HG03439 (cell line): ENCODE data around the gene WAPL.

Source experiments
- ATAC-seq: cut with Tn5 transposase; IDR thresholded peaks from one replicate; pipeline ENCODE4 v1.9.1; 2021; ENCODE audit warnings: mild to moderate bottlenecking, moderate library complexity; ENCODE audit not compliant: unreplicated experiment

WAPL gene

DNA sequence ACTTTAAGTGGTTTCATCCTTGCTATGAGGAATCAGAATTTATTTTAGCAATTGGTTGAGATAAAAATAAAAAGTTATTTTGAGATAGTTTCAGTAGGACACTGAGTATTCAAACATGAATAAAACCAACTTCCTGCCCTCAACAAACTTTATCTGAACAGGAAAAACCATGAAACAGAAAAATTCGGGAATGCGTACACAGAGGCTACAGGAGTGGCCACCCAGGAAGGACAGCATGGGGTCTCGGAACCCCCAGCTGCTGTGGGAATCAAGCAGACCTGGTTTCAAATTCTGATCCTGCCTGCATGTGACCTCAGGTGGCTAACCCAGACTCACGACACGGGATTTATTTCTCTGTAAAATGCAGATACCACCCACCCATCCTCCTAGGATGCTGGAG lies 106.0 kb downstream of the WAPL start:
- ATAC-seq = no peak

DNA sequence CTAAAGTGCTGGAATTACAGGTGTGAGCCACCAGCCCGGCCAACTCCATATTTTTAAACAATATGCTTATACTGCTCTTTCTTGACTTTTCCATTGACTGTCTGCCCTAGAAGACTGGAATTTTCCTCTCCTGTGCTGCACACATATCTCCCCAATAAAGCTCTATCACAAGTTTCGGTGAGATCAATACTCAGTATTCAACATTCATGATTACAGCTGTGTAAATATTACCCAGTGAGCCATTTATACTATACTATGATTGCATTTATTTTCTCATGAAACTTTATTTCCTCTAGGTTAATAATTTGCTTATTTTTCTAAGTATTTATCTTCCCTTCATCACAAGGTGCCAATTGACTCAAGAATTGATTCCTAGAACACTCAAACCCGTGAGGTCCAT lies 106.5 kb downstream of the WAPL start:
- no peak for ATAC-seq

DNA sequence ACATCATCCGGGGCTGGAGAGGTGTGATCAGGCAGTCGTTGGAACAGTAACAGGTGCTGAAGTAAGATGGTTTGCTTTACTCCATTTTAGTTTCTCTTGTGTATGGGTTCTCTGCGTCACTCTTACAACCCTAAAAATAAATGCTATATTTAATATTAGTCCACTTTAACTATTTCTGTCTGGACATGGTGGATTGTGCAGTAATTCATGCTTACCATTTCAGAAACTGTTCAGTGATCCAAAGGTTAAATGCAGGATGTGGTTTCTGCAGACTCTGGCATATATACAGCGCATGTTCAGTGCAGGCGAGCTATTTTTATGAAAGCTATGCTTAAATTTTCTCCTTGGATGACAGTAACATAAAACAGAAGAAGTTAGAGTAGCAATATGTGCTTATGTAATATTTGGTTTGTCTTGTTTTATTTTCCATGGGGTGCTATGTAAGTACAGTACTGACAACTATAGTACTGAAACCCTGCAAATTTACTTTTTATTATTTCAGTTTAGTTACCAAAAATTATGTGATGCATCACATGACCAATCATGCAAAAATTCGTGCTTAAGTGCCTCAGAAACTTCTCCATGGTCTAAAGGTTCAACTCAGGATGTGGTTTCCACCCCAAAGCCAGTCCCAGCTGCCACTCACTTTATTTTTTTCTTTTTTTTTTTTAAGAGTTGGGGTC lies 108.4 kb downstream of the WAPL start:
- ATAC-seq = peak; percentile 50

DNA sequence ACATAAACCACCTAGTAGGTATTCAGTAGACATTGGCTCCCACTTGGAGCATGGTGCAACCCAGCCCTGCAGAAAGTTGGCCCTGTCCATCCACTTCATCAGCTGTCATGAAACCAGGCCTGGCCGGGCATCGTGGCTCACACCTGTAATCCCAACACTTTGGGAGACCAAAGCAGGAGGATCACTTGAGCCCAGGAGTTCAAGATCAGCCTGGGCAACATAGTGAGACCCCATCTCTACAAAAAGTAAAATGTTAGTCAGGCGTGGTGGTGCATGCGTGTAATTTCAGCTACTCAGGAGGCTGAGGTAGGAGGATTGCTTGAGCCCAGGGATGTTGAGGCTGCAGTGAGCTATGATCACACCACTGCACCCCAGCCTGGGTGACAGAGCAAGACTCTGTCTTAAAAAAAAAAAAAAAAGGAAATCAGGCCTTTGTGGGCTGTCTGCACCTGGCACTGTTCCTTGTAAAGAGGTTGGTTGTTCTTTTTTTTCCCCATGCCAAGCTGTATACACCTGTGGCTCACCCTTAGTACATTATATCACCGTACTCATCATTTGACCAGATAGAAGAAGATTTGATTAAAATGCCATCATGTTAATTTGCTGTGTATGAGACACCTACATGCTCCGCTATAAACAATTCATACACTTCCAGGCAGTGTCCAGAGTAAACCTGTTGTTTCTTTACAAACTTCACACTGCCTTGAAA lies 109.6 kb downstream of the WAPL start:
- ATAC-seq = peak; percentile 7

DNA sequence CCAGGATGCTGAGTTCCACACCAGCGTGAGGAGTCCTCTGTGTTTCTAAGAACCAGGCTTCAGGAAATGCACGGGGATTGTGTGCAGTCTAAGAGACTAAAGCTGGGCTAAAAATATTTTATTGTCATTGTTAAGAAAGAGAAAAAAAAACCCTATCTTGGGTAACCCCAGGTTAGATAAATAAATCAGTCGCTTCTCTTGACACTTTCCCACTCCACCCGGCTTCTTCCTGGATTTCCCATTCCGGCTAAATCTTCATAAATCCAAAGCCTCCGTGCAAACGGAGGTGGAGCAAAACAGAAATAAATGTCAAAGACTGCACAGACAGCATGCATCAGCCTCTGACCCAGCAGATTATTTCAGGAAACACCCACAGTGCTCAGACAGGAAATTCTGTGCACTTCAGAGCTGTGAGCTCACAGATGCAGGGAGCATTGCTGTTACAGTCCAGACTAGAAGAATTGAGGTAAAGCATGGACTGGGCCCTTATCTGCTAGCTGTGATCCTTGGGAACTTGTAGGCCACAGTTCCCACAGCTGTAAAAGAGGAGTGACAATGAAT lies 110.2 kb downstream of the WAPL start:
- ATAC-seq = peak; percentile 42

DNA sequence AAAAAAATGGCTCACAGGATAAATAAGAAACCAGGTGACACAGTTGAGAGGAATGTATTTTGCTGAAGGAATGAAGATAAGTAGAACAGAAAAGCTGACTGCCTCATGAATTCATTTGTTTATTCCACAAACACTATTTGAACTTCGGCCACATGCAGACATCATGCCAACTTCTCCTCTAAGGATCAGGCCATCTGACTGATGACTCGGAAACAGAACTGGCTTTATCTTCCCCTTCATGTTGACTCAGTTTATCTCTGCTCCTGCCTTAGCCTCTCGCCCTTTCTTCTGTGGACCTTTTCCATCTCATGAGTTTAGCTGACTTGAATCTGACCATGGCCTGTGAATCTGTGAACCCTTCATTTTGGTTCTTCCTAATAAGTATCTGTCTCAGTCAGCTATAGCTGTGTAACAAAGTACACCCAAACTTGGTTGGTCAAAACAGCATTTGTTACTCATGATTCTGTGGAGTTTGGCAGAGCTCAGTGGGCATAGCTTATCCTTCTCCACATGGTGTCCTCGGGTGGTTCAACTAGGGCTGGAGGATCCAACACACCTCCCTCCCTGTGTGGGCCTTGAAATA lies 111.0 kb downstream of the WAPL start:
- ATAC-seq = no peak

DNA sequence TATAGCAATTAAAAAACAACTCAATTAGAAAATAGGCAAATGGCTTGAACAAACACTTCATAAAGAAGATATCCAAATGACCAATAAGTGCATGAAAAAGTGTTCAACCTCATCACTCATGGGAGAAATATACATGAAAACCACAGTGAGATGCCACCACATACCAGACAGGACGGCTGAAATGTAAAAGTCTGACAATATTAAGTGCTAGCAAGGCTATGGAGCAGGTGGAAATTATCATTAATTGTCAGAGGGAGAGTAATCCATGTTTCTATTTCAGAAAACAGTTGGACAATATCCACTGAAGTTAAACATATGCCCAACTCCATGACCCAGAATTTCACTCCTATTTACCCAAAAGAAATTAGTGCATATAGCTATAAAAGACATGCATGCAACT lies 112.4 kb downstream of the WAPL start:
- no peak for ATAC-seq

DNA sequence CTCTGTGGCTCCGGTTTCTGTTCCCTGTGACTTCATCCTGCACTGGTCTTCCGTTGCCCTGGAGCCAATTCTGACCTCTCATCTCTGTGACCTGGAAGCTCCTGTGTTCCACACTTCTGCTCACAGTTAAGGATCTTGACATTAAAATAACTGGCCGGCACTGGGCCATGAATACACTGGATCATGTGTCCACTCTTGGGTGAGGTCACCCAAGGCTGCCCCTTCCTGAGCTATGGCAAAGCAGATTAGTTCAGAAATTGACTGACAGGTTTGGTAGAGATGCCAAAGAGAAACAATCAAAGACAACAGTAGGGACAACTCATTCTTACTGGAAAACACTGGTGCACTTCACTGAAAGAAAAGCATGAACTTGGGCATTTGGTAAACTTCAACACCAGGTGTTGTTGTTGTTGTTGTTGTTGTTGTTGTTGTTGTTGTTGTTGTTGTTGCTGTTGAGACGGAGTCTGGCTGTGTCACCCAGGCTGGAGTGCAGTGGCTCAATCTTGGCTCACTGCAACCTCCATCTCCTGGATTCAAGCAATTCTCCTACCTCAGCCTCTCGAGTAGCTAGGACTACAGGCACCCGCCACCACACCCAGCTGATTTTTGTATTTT lies 118.3 kb downstream of the WAPL start:
- no peak for ATAC-seq

DNA sequence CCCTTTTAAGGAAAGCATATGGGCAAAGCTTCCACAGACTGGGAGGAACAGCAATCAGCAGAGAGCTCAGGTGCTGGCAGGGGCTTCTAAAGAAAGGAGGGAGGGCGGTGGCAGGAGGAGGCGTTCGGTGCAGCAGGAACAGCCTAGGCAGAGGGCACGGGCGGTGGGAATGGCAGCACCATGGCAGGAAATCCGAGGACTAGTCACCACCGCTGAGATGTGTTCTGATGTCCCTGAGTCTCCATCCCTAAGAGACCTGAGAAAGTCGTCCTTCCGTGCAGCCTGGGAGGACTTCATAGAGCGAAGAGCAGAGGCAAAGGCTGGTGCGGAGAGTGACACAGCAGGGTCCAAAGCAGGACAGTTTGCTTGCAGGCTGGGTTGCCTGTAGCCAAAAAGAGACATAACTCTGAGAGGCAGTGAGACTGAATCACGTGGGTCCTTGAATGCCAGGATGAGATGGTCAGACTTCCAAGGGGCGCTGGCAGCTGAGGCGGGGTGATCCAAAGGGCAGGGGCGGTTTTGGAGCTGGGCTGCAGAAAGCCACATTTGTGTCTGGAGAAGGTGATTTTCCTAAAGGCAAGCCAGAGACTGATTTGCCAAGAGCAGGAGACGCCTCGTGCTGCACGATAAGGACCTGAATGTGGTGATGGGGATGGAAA lies 119.2 kb downstream of the WAPL start:
- ATAC-seq = no peak

DNA sequence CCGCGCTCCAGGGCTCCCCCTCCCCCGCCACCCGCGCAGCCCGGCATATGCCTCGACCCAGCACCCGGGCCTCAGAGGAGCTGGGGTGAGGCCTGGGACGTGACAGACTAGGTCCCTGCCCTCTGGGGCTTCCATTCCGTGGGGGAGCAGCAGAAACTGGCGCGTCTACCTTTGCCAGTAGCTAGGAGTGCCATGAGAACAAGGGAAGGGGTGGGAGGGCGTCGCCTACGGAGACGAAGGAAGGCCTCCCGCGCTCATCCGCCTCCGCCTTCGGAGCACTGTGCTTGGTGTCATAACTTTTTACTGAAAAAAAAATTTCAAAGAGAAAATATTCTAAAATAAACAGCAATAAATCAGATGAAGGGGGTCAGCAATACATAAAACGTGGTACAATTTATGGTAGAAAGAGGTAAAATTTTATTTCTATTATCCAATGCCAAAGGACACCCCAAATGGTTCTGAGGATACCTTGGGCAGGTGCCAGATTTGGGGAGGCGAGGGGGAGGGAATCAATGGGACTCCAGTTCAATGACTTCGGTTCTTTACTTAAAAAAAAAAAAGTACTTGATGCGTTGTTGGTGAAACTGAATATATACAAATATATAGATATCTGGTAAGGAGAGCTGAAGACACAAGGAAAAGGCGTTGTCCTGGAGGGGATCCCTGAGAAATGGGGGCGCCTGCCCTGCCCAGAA lies 119.9 kb downstream of the WAPL start:
- no peak for ATAC-seq

DNA sequence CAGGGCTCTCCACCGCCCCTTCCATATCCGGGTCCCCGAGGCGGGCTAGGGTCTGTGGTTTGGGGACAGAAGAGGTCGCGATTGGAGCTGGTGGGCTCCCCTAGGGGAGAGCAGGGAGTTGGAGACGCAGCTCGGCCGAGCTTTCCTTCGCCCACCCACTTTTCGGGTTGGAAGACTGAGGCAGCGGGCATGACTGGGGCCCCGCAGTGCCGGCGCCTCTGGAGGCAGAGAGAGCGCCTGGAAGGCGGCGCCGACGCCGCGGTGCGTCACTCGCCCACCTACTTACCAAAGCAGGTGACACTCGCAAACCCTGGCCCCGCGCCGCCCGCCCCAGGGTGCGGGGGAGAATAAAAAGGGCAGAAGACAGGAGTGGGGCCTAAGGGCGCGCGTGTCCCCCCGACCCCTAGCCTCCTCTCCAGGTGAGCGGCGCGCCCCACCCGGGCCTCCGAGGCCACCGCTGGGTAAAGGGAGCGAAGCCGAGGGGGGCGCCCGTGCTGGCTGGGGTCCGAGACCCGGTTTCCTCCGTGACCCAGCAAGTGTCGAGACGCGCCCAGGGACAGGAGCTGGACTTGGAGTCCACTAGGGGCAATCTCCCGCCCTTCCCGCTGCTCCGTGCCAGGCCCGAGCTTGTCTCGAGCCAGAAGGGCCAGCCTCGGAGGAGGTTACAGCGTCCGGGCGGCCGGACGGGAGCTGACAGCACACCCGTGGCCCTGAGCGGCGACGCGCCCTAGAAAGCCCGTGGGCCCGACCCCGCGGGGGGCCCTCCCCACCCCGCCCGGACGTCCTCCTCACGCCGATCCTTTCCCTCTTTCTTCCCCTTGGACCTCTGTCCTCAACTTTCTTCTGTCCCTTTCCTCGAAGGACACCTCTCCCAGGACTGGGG lies 120.6 kb downstream of the WAPL start:
- peak; percentile 44 for ATAC-seq

DNA sequence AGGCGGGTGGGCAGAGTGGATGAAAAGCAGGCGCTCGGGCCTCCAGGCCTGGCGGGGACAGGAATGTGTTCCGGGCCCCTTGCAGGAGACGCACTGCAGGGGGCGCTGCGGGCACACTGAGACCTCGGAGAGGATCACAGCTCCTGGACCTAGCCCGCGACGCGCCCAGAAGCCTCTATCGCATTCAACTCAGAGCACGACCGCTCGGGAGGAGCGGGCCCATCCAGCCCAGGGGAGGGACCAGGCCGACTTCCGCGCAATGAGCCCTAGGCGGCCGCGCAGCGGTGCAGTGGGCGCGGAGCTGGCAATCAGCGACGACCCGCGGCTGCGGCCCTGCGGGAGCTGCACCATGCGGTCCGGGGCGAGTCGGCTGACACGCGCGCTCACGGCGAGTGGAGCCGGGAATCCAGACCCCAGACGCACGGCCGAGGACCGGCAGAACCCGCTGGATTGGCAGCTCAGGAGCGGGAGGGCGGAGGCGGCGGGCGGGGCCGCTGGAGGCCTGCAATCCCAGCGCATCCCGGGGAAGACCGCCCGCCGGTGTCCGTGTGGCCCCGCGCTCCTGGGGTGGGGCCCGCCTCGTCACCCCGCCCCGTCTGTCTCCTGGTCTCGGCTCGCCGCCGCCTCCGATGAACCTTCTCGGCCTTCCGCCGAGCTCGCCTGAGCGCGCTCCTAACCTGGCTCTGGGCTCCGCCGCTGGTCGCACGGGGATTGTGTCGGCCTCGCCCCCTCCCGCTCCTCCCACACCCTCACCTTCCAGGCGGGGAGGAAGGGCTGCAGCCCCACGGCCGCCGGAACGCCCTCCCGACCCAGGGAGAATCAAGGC lies 121.5 kb downstream of the WAPL start:
- ATAC-seq = peak; percentile 88

DNA sequence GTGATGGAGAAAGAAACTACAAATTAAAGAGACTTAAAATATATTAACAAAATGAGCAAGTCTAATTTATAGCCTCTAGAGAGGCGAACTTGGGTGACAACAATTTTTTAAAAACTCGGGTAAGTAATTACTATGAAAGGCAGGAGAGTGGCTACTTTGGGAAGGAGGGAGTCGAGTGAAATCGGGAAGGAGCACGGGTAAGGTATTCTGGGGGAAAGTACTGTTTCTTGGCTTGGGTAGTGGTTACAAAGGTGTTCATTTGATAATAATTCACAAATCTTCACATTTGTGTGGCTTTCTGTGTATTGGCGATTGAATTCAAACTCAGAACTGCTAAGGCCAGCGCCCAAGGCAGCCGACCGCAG lies 122.1 kb downstream of the WAPL start:
- no peak for ATAC-seq

DNA sequence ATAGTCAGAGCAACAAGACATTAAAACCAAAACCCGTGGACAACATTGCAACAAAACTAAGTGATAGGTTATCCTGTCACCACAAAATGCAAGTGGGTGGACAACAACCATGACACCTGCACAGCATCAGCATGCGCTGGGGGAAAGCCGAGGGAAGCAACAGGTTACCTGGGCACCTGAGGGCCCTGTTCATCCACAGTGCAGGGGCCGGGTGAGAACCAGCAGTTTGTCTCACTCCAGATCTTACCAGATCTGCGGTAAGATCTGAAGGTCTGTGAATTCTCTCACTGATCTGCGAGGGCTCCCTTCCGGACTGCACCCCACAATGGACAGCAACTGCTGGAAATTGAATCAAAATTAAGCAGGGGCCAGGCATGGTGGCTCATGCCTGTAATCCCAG lies 124.5 kb downstream of the WAPL start:
- no peak for ATAC-seq

DNA sequence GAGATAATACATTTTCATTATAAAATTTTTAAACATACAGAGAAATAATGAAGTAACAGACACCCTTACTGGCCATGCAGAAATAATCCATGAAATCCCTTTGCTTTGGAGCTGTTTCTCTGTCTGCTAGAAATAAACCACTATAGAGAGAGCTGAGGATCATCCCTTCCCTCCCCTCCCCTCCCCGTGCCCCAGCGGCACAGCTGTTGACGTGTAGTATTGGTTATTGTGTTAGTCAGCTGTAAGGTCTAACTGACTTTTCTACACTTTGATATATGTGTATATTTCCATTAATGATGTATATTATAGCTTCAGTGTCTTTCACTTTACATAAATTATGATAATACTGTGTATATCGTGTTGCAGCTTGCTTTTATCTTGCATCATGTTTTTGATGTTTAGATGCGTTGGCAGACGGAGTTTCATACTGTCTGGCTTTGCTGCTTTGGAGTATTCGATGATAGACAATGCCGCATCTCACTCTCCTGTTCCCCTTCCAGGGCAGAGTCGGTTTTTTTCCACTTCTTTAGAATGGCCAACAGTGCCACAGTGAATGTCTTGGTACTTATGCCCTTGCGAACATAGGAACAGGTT lies 127.6 kb downstream of the WAPL start:
- ATAC-seq = no peak

DNA sequence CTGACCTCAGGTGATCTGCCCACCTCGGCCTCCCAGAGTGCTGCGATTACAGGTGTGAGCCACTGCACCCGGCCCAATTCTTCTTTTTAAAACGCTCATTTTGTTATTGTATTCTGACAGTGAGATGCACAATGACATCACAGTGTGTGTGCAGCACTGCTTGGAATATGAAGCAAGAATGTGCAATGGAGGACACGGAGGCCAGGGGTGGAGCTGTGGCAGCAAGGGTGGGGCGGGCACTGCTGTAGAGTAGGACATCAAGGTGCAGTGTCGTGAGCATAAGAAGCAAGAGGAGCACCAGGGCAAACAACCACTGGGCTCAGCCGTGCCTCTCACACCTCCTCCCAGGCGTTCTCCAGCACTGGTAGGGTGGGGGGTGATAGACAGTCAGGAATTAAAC lies 128.2 kb downstream of the WAPL start:
- no peak for ATAC-seq

DNA sequence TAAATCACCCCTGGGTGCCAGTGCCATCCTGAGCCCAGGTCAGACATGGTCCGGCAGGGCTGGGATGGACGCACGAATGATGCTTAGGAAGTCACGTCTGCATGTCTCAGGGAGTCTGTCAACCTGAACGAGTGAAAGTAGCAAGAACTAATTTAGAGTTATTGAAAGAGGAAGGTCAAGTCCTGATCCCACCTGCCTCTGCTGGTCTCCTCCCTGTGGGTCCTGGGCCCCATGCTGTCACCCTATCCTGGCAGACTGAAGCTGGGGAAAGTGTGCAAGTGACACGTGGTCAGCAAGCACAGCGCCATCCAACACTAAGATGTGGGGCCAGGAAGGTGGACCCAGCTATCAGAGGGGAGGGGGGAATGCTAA lies 128.9 kb downstream of the WAPL start:
- ATAC-seq = peak; percentile 38

DNA sequence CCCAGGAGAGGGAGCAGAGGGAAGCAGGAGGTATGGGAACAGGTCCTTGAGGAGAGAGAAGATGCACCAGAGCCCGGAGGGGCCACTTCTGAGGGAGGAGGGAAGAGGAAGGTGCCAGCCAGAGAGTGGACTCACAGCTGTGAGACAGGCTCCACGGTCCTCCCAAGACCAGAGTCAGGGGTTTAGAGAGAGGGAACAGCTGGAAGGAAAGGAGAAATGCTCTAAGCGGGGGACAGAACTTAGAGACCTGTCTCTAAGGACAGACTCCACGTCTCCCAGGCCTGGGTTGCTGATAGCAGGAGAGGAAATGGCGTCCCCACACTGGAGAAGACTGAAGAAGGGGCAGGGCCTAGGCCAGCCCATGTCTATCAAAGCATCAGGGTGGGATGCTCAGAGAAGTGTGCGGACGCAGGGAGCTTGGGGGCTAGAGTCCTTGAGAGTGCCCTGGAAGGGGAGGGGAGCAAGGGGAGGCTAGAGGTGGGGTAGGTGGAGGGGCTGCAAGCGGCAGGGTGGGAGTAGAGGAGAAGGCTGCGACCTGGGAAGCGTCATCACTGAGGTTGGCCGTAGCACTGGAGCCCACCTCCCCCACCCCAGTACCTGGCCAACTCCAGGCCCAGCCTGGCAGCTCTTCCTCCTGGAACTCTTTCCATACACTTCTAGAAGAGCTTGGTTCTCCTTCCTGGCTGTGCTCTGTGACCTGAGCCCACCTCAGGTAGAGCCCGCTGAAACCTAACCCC lies 129.4 kb downstream of the WAPL start:
- ATAC-seq = peak; percentile 1
